K562 (cell line): ENCODE data around the gene AZU1. TPM values are rescaled to one million over a fixed set of nuclear protein-coding genes. Genes with fewer than 3 reads are reported as not detected.
"Not testable (repeated sequence)": the region's sequence is repeated elsewhere in the genome, so short reads cannot be mapped to it uniquely, and the experiment has no call there.

ENCODE experiments used
- ATAC-seq: fragments of 200-7000 bp; cut with Tn5 transposase; 3 replicates; pipeline ENCODE4 v1.9.1; 2020; ENCODE audit warnings: moderate library complexity
- BruUV-seq: library from RNA; stranded (reverse); fragments of 400-500 nt; replicated peaks from 2 replicates; lab custom pipeline; 2021; lab: Mats Ljungman, UMichigan
- CTCF ChIA-PET: fragments of 300-600 bp; formaldehyde crosslinking; extraction: SDS; loops from one replicate; lab custom pipeline; 2021; ENCODE audit warnings: low intra/inter-chr PET ratio; lab: Yijun Ruan, JAX
- POLR2A ChIA-PET: fragments of 300-600, 350-650 bp; sonication (Branson Sonifier 250); formaldehyde crosslinking; extraction: SDS; loops from one replicate; lab custom pipeline; 2021; ENCODE audit warnings: antibody characterized with exemption, inconsistent platforms; lab: Yijun Ruan, JAX
- DNase-seq, 4 experiments: peaks; one replicate each; pipeline versions ENCODE4 v3.0.0 to v3.0.0-alpha.2; 2011 to 2018; ENCODE audit warnings: low spot score in 3 of 4, mixed read lengths in 3 of 4; ENCODE audit errors: extremely low read depth in 1 of 4
- FAIRE-seq: peaks from 2 replicates; lab custom pipeline; 2011; peaks lifted over from hg19 to GRCh38; lab: Jason Lieb, UNC
- H2AFZ ChIP-seq: 2 replicates; pipeline ENCODE4 v1.6.0; 2011; ENCODE audit warnings: low read depth, low read length, control low read depth, inconsistent platforms
- H3K27ac ChIP-seq: fragments of 200-600 bp; 3 replicates; pipeline ENCODE4 v1.8.0; 2011; ENCODE audit warnings: low read depth, mild to moderate bottlenecking, control low read depth, inconsistent platforms, low read length, moderate library complexity, mixed read lengths; ENCODE audit errors: extremely low read depth
- H3K27me3 ChIP-seq, 2 experiments: fragments of 300-600 bp in 1 of 2; 2 replicates in 1 of 2; 3 replicates in 1 of 2; pipeline versions ENCODE4 v1.6.0 to v1.8.0; 2011; ENCODE audit warnings: inconsistent platforms in 2 of 2, low read length in 2 of 2, mild to moderate bottlenecking in 1 of 2, mixed read lengths in 1 of 2, moderate library complexity in 1 of 2; ENCODE audit not compliant: control insufficient read depth in 2 of 2, insufficient read depth in 2 of 2
- H3K36me3 ChIP-seq: fragments of 300-600 bp; 3 replicates; pipeline ENCODE4 v1.8.0; 2011; ENCODE audit warnings: mild to moderate bottlenecking, low read length, inconsistent platforms; ENCODE audit not compliant: control insufficient read depth, insufficient read depth
- H3K4me1 ChIP-seq, 2 experiments: fragments of 200-600 bp in 1 of 2; replicated peaks in 1 of 2; 2 replicates in 1 of 2; 3 replicates in 1 of 2; pipeline versions ENCODE4 v1.5.1 to v1.8.0; 2011; ENCODE audit warnings: inconsistent platforms in 2 of 2, low read length in 2 of 2, mild to moderate bottlenecking in 1 of 2, mixed read lengths in 1 of 2, moderate library complexity in 1 of 2; ENCODE audit not compliant: control insufficient read depth in 2 of 2, insufficient read depth in 2 of 2
- H3K4me2 ChIP-seq: 2 replicates; pipeline ENCODE4 v1.6.1; 2011; ENCODE audit warnings: low read length, control low read depth, inconsistent platforms, mixed read lengths; ENCODE audit not compliant: insufficient read depth
- H3K4me3 ChIP-seq: fragments of 200-600 bp; sonication (generic), shearing (Covaris generic); 2 replicates; pipeline ENCODE4 v1.5.1; 2016; ENCODE audit warnings: control low read depth, inconsistent platforms
- H3K79me2 ChIP-seq: fragments of 200-600 bp; 3 replicates; pipeline ENCODE4 v1.8.0; 2011; ENCODE audit warnings: low read length, inconsistent platforms; ENCODE audit not compliant: control insufficient read depth, insufficient read depth
- H3K9ac ChIP-seq, 2 experiments: 2 replicates each; pipeline versions ENCODE4 v1.6.0 to v1.6.1; 2011; ENCODE audit warnings: low read depth in 2 of 2, low read length in 2 of 2, control low read depth in 1 of 2, inconsistent platforms in 1 of 2, mild to moderate bottlenecking in 1 of 2, mixed read lengths in 1 of 2; ENCODE audit not compliant: insufficient read depth in 1 of 2
- H3K9me1 ChIP-seq: one replicate; pipeline ENCODE4 v1.6.0; 2011; ENCODE audit warnings: inconsistent platforms, mild to moderate bottlenecking, low read length, moderate library complexity; ENCODE audit not compliant: control insufficient read depth, insufficient read depth
- H3K9me3 ChIP-seq: replicated peaks from 2 replicates; pipeline ENCODE4 v1.5.1; 2011; ENCODE audit warnings: low read depth, low read length, inconsistent platforms; ENCODE audit not compliant: control insufficient read depth, insufficient read depth
- H4K20me1 ChIP-seq: replicated peaks from 2 replicates; pipeline ENCODE4 v1.6.1; 2011; ENCODE audit warnings: low read length, inconsistent platforms, mixed read lengths; ENCODE audit not compliant: control insufficient read depth, insufficient read depth
- BCOR ChIP-seq: fragments of 450-650 bp; IDR thresholded peaks from 2 replicates; pipeline ENCODE4 v1.6.1; 2016
- KDM1A ChIP-seq, 2 experiments: fragments of 450-650 bp; IDR thresholded peaks; 2 replicates each; pipeline ENCODE4 v1.6.1; 2016; ENCODE audit warnings: mild to moderate bottlenecking in 2 of 2
- RBM25 ChIP-seq: fragments of 200-400 bp; formaldehyde crosslinking; IDR thresholded peaks from 2 replicates; pipeline ENCODE4 v1.6.1; 2018; ENCODE audit warnings: low read length, low read depth, moderate library complexity; ENCODE audit not compliant: severe bottlenecking
- SMARCA5 ChIP-seq: fragments of 450-650 bp; IDR thresholded peaks from 2 replicates; pipeline ENCODE4 v1.6.1; 2016
- TCF7L2 ChIP-seq: fragments of 150-350 bp; IDR thresholded peaks from 2 replicates; pipeline ENCODE4 v1.6.1; 2016; ENCODE audit warnings: low read depth, mild to moderate bottlenecking, low read length, moderate library complexity
- ZBTB7A ChIP-seq: IDR thresholded peaks from 2 replicates; pipeline ENCODE4 v1.6.1; 2011; ENCODE audit warnings: low read depth, mild to moderate bottlenecking, low read length, moderate library complexity, borderline replicate concordance; ENCODE audit not compliant: control insufficient read depth
- ZNF121 ChIP-seq: sonication (generic); formaldehyde crosslinking; conservative IDR thresholded peaks from 2 replicates; pipeline ENCODE4 v1.8.0; 2022; ENCODE audit warnings: missing genetic modification reagents
- WGBS: fragments of 100-300 bp; shearing (Covaris generic); methylation state at CpG from one replicate; pipeline ENCODE4 v1.1.6; 2016; ENCODE audit warnings: low coverage, mixed read lengths; ENCODE audit not compliant: insufficient coverage; ENCODE audit errors: missing lambda C conversion rate; 5-methylcytosine and 5-hydroxymethylcytosine counted together
- in situ Hi-C: fragments of 300-500 bp; cut with MboI; formaldehyde crosslinking; loops from 4 replicates; pipeline ENCODE4 v1.15.0; 2018; ENCODE audit warnings: inconsistent platforms, mixed read lengths
- intact Hi-C: fragments of 100-400 bp; cut with micrococcal nuclease; formaldehyde crosslinking; loops from 2 replicates; pipeline ENCODE4 v1.14.2; 2022
- polyA plus RNA-seq, 8 experiments: library from polyadenylated mRNA; depleted of rRNA in 4 of 8; stranded (reverse) in 5 of 8; unstranded in 3 of 8; fragments of >200 nt; fragmentation: Nextera tagmentation in 2 of 8; fragmentation: Illumina TruSeq in 1 of 8; extraction: Ambion mirVana in 2 of 8; extraction: Trizol in 1 of 8; gene quantifications; 2 replicates each; pipeline versions ENCODE4 v1.2.1 to v1.2.3, GENCODE V29; 2011 to 2014; ENCODE audit warnings: inconsistent platforms in 1 of 8, missing spikeins in 1 of 8
- total RNA-seq, 7 experiments: library from RNA; depleted of rRNA in 6 of 7; stranded (reverse); fragments of >200 nt in 6 of 7; fragmentation: Illumina TruSeq in 2 of 7; extraction: Trizol in 2 of 7; gene quantifications; 2 replicates each; pipeline versions ENCODE4 v1.2.1 to v1.2.3, GENCODE V29; 2011 to 2021; ENCODE audit warnings: low replicate concordance in 1 of 7
- TF ChIP-seq, protein P1 (sequence below): fragments of 450-650 bp; IDR thresholded peaks from 2 replicates; pipeline ENCODE4 v1.6.1; 2018; ENCODE audit not compliant: partially characterized antibody

Gene AZU1
- total and polyA plus RNA-seq, 9 of the 15 experiments (the other 6 are each of a cell fraction or from before 2014, with no cell fraction given), result 0.29 to 1.9 (median 0.59) TPM; not detected in 3

DNA sequence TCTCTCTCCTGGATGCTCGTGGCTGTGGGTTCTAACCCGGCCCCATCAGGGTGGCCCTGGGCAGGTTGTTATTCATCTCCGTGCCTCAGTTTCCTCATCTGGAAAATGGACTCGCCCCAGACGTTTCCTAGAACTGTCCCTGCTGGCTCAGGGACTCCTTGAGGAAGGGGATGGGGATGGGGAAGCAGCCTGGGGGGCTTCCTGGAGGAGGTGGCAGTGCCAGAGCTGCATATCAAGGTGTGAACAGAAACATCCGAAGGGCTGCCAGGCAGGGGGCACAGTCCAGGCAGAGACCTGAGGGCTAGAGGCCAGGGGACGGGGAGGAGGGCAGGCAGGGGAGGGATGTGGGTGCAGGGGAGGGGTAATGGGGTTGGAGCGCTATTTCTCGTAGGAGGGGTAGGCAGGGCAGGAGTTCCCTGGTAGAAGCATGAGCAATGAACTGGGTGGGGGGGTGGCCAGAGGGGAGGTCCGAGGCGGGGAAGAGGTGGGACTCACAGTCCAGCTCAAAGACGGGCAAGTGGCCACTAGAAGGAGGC is 20.8 kb downstream of the AZU1 start (continued):
- TF ChIP-seq, protein P1, sequence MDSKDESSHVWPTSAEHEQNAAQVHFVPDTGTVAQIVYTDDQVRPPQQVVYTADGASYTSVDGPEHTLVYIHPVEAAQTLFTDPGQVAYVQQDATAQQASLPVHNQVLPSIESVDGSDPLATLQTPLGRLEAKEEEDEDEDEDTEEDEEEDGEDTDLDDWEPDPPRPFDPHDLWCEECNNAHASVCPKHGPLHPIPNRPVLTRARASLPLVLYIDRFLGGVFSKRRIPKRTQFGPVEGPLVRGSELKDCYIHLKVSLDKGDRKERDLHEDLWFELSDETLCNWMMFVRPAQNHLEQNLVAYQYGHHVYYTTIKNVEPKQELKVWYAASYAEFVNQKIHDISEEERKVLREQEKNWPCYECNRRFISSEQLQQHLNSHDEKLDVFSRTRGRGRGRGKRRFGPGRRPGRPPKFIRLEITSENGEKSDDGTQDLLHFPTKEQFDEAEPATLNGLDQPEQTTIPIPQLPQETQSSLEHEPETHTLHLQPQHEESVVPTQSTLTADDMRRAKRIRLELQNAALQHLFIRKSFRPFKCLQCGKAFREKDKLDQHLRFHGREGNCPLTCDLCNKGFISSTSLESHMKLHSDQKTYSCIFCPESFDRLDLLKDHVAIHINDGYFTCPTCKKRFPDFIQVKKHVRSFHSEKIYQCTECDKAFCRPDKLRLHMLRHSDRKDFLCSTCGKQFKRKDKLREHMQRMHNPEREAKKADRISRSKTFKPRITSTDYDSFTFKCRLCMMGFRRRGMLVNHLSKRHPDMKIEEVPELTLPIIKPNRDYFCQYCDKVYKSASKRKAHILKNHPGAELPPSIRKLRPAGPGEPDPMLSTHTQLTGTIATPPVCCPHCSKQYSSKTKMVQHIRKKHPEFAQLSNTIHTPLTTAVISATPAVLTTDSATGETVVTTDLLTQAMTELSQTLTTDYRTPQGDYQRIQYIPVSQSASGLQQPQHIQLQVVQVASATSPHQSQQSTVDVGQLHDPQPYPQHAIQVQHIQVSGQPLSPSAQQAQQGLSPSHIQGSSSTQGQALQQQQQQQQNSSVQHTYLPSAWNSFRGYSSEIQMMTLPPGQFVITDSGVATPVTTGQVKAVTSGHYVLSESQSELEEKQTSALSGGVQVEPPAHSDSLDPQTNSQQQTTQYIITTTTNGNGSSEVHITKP, result peak; percentile 45
- TF ChIP-seq ZBTB7A (peak; percentile 35; the same call in 1 of the 2 replicates), RBM25 (peak; percentile 73), TCF7L2 (no peak), SMARCA5 (peak; percentile 52; the same call in 1 of the 2 replicates)

GRCh38 chr19:849195-849594 is 21.6 kb downstream of the AZU1 start:
- peaks cover 5 to 54% of the 10 kb centered on the region in 2 experiments; a peak in 3 of 5 replicates for H3K4me1 ChIP-seq
- H3K9me3 ChIP-seq, H3K79me2 ChIP-seq, H3K36me3 ChIP-seq, H3K27me3 ChIP-seq, H3K9ac ChIP-seq, H3K4me2 ChIP-seq, H3K4me3 ChIP-seq, FAIRE-seq, ATAC-seq, CTCF ChIA-PET, H2AFZ ChIP-seq, H4K20me1 ChIP-seq, DNase-seq, BruUV-seq, H3K27ac ChIP-seq, H3K9me1 ChIP-seq, in situ Hi-C loops, intact Hi-C loops: not testable (repeated sequence)
- TF ChIP-seq KDM1A (IDR thresholded peaks at IDR 0.05) (0 out of 4 replicates have a peak, but pooled peaks of 1 of the 2 experiments have one; percentile 14), ZNF121 (CRISPR knock-in tag) (peak; percentile 99), BCOR (peak; percentile 68)
- WGBS, result 67% methylated on average over 8 of the region's 8 CpGs
- POLR2A ChIA-PET, result interaction anchor here (0.5 kb wide), 1 partner anchor 217 kb away, joined by 3 read pairs; no protein-coding TSS in a partner anchor
